ENCODE data around the gene ADGRG1. TPM values are rescaled to one million over a fixed set of nuclear protein-coding genes. Genes with fewer than 3 reads are reported as not detected.

ADGRG1 gene
- total RNA-seq, 1 experiment from 2014 or later, result 13.1 TPM

- intact Hi-C loops (cut with micrococcal nuclease; ENCODE audit: unreplicated experiment), result no loop called here
- CTCF ChIA-PET, result no interaction called here
- in situ Hi-C loops (cut with HindIII; ENCODE audit: low pct_unique_long_range_greater_than_20kb, low sequenced_read_pairs), result no loop called here
- DNase-seq (ENCODE audit: low read depth, low spot score) (no peak), ATAC-seq (no peak)
- H3K9me3 ChIP-seq (ENCODE audit: control insufficient read depth, insufficient read depth, low read depth, low read length), result no peaks in the 10 kb centered on the region
- H3K27me3 ChIP-seq (ENCODE audit: control insufficient read depth, insufficient read depth, low read length), result no peaks in the 10 kb centered on the region
- H3K27ac ChIP-seq (ENCODE audit: low read length), result no peak overlapping the region
- no peak for TF ChIP-seq TCF7L2 (IDR thresholded peaks at IDR 0.05; ENCODE audit: low read depth, low read length)
- TF ChIP-seq POLR2AphosphoS5 (IDR thresholded peaks at IDR 0.05; ENCODE audit: low read depth, low read length), result no peak
- TF ChIP-seq, protein P1, sequence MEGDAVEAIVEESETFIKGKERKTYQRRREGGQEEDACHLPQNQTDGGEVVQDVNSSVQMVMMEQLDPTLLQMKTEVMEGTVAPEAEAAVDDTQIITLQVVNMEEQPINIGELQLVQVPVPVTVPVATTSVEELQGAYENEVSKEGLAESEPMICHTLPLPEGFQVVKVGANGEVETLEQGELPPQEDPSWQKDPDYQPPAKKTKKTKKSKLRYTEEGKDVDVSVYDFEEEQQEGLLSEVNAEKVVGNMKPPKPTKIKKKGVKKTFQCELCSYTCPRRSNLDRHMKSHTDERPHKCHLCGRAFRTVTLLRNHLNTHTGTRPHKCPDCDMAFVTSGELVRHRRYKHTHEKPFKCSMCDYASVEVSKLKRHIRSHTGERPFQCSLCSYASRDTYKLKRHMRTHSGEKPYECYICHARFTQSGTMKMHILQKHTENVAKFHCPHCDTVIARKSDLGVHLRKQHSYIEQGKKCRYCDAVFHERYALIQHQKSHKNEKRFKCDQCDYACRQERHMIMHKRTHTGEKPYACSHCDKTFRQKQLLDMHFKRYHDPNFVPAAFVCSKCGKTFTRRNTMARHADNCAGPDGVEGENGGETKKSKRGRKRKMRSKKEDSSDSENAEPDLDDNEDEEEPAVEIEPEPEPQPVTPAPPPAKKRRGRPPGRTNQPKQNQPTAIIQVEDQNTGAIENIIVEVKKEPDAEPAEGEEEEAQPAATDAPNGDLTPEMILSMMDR (IDR thresholded peaks at IDR 0.05), result no peak
- TF ChIP-seq, protein P2, sequence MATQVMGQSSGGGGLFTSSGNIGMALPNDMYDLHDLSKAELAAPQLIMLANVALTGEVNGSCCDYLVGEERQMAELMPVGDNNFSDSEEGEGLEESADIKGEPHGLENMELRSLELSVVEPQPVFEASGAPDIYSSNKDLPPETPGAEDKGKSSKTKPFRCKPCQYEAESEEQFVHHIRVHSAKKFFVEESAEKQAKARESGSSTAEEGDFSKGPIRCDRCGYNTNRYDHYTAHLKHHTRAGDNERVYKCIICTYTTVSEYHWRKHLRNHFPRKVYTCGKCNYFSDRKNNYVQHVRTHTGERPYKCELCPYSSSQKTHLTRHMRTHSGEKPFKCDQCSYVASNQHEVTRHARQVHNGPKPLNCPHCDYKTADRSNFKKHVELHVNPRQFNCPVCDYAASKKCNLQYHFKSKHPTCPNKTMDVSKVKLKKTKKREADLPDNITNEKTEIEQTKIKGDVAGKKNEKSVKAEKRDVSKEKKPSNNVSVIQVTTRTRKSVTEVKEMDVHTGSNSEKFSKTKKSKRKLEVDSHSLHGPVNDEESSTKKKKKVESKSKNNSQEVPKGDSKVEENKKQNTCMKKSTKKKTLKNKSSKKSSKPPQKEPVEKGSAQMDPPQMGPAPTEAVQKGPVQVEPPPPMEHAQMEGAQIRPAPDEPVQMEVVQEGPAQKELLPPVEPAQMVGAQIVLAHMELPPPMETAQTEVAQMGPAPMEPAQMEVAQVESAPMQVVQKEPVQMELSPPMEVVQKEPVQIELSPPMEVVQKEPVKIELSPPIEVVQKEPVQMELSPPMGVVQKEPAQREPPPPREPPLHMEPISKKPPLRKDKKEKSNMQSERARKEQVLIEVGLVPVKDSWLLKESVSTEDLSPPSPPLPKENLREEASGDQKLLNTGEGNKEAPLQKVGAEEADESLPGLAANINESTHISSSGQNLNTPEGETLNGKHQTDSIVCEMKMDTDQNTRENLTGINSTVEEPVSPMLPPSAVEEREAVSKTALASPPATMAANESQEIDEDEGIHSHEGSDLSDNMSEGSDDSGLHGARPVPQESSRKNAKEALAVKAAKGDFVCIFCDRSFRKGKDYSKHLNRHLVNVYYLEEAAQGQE (IDR thresholded peaks at IDR 0.05; ENCODE audit: insufficient read depth in 1 of 2, low read depth in 2 of 2, low read length in 1 of 2), result no peak
- no peak for TF ChIP-seq SIN3A (IDR thresholded peaks at IDR 0.05; ENCODE audit: borderline replicate concordance, insufficient read depth, low read depth, low read length)
- POLR2A ChIA-PET, result no interaction called here
- H3K36me3 ChIP-seq (ENCODE audit: control insufficient read depth, insufficient read depth, low read length), result no peaks in the 10 kb centered on the region
- no TSS peak for BruUV-seq (replicated peaks)
- H3K4me3 ChIP-seq (ENCODE audit: low read depth in 2 of 2, low read length in 2 of 2), result no peak overlapping the region
- H3K4me1 ChIP-seq (ENCODE audit: control insufficient read depth, insufficient read depth, low read length), result no peaks in the 10 kb centered on the region
These were observed 57.2 kb downstream of the ADGRG1 start for GRCh38 chr16:57685633-57686032.

GRCh38 chr16:57686577-57686976 lies 58.1 kb downstream of the ADGRG1 start:
- Histone ChIP-seq H3K4me3 (ENCODE audit: low read depth in 2 of 2, low read length in 2 of 2) (no peak overlapping the region), H3K36me3 (ENCODE audit: control insufficient read depth, insufficient read depth, low read length) (no peaks in the 10 kb centered on the region), H3K27me3 (ENCODE audit: control insufficient read depth, insufficient read depth, low read length) (no peaks in the 10 kb centered on the region), H3K27ac (ENCODE audit: low read length) (no peak overlapping the region), H3K4me1 (ENCODE audit: control insufficient read depth, insufficient read depth, low read length) (no peaks in the 10 kb centered on the region), H3K9me3 (ENCODE audit: control insufficient read depth, insufficient read depth, low read depth, low read length) (no peaks in the 10 kb centered on the region)
- intact Hi-C loops (cut with micrococcal nuclease; ENCODE audit: unreplicated experiment) (no loop called here), in situ Hi-C loops (cut with HindIII; ENCODE audit: low pct_unique_long_range_greater_than_20kb, low sequenced_read_pairs) (no loop called here)
- CTCF ChIA-PET, result no interaction called here
- TF ChIP-seq SIN3A (IDR thresholded peaks at IDR 0.05; ENCODE audit: borderline replicate concordance, insufficient read depth, low read depth, low read length), result no peak
- TF ChIP-seq, protein P1 (IDR thresholded peaks at IDR 0.05), result no peak
- TF ChIP-seq POLR2AphosphoS5 (IDR thresholded peaks at IDR 0.05; ENCODE audit: low read depth, low read length), result no peak
- no peak for TF ChIP-seq TCF7L2 (IDR thresholded peaks at IDR 0.05; ENCODE audit: low read depth, low read length)
- TF ChIP-seq, protein P2 (IDR thresholded peaks at IDR 0.05; ENCODE audit: insufficient read depth in 1 of 2, low read depth in 2 of 2, low read length in 1 of 2), result no peak
- DNase-seq (ENCODE audit: low read depth, low spot score) (no peak), ATAC-seq (no peak)
- POLR2A ChIA-PET, result no interaction called here
- BruUV-seq (replicated peaks), result no TSS peak
